Panc1 (cell line): ENCODE measurements around the gene COX7B2.

Experiments
- CTCF ChIP-seq: fragments of 450-650 bp; IDR thresholded peaks from 2 replicates; pipeline ENCODE4 v1.5.1; 2017; ENCODE audit warnings: mild to moderate bottlenecking
- POLR2AphosphoS5 ChIP-seq: IDR thresholded peaks from 2 replicates; pipeline ENCODE4 v1.6.1; 2012; ENCODE audit warnings: mild to moderate bottlenecking, low read depth, low read length, moderate library complexity
- REST ChIP-seq, 2 experiments: IDR thresholded peaks; 2 replicates each; pipeline ENCODE4 v1.6.1; 2011 to 2012; ENCODE audit warnings: low read depth in 2 of 2, control low read depth in 1 of 2, low read length in 1 of 2, mild to moderate bottlenecking in 1 of 2, moderate library complexity in 1 of 2; ENCODE audit not compliant: insufficient read depth in 1 of 2
- SIN3A ChIP-seq: IDR thresholded peaks from 2 replicates; pipeline ENCODE4 v1.6.1; 2012; ENCODE audit warnings: low read depth, mild to moderate bottlenecking, low read length, moderate library complexity, borderline replicate concordance; ENCODE audit not compliant: insufficient read depth
- TCF7L2 ChIP-seq: IDR thresholded peaks from 2 replicates; pipeline ENCODE4 v1.6.1; 2011; ENCODE audit warnings: mild to moderate bottlenecking, low read depth, low read length, inconsistent platforms

GRCh38 chr4:46937493-46937892 lies 28.4 kb upstream of the COX7B2 start:
- TF ChIP-seq CTCF (peak; percentile 11; the same call in 1 of the 2 replicates), REST (IDR thresholded peaks at IDR 0.05; ENCODE audit: insufficient read depth in 1 of 2, low read depth in 2 of 2, low read length in 1 of 2) (no peak), POLR2AphosphoS5 (no peak), TCF7L2 (no peak), SIN3A (no peak)
